Activated T-helper 1 cell treated with anti-CD3 and anti-CD28 coated beads, Interleukin-12 subunit alpha, Interleukin-12 subunit beta, Interleukin-2, Interleukin-4 antibody, amounts not matched to agents 30 ng/mL and 10 ng/mL and 1 ng/mL, durations not matched to agents 14 hours and 24 hours and 36 hours (primary cell): Measurements from ENCODE around the gene ZFHX3. TPM values are rescaled to one million over a fixed set of nuclear protein-coding genes. Genes with fewer than 3 reads are reported as not detected.

Experiments
- DNase-seq: peaks from one replicate; pipeline ENCODE4 v3.0.0; 2021; ENCODE audit warnings: low spot score
- H3K27ac Mint-ChIP-seq: one replicate; pipeline ENCODE4 v1.8.0; 2021; ENCODE audit warnings: mild to moderate bottlenecking, mixed read lengths
- H3K27me3 Mint-ChIP-seq: one replicate; pipeline ENCODE4 v1.8.0; 2022; ENCODE audit warnings: mild to moderate bottlenecking, moderate library complexity, mixed read lengths; ENCODE audit not compliant: insufficient read depth
- H3K36me3 Mint-ChIP-seq: one replicate; pipeline ENCODE4 v1.8.0; 2021; ENCODE audit warnings: low read depth, mixed read lengths
- H3K4me1 Mint-ChIP-seq: one replicate; pipeline ENCODE4 v1.8.0; 2021; ENCODE audit warnings: low read depth, mixed read lengths
- H3K4me3 Mint-ChIP-seq: one replicate; pipeline ENCODE4 v1.8.0; 2021; ENCODE audit warnings: mild to moderate bottlenecking, moderate library complexity, mixed read lengths
- H3K9me3 Mint-ChIP-seq: one replicate; pipeline ENCODE4 v1.8.0; 2021; ENCODE audit warnings: mixed read lengths
- intact Hi-C: fragments of 100-400 bp; cut with micrococcal nuclease; formaldehyde crosslinking; loops from one replicate; pipeline ENCODE4 v1.15.1; 2024
- total RNA-seq: library from RNA; stranded (reverse); gene quantifications from 2 replicates; pipeline ENCODE4 v1.2.3, GENCODE V29; 2022

Gene ZFHX3
- total RNA-seq, 1 donor from 2014 or later = 0.34 TPM

DNA sequence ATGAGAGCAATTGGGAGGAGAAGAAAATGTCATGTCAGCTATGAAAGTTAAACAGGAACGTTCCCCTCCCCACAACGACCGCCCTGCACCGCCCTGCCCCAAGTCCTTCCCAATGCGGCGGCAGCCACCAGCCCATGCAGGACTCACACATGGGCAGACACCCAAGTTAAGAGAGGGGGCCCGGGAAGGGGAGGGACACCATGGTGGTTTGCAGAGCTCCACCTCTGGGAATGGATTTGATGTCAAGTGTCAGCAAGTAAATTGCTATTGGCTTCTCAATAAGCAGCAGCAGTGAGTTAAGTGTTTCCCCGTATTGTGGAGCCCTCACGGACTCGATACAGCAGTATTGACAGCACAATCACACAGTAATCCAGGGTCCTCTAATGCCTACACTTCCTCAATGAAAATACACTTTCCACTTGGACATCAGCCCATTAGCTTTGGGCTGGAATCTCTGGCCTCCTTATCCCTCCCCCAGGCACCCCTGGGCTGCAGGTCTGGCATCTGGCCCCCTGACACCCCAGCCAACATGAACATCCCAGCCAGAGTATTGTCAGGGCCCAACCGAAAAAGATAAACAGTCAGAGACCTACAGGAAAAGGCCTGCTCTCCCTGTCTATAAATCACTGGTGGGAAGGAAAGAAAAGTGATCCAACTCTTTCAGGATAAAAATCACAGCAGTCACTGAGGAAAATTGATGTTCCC is 22.6 kb downstream of the ZFHX3 start:
- intact Hi-C loops = no loop called here
- H3K27me3 Mint-ChIP-seq = no peaks in the 10 kb centered on the region
- H3K9me3 Mint-ChIP-seq = no peaks in the 10 kb centered on the region
- DNase-seq = no peak
- H3K4me1 Mint-ChIP-seq = no peaks in the 10 kb centered on the region
- H3K27ac Mint-ChIP-seq = no peak overlapping the region
- no peak overlapping the region for H3K4me3 Mint-ChIP-seq
- no peaks in the 10 kb centered on the region for H3K36me3 Mint-ChIP-seq

DNA sequence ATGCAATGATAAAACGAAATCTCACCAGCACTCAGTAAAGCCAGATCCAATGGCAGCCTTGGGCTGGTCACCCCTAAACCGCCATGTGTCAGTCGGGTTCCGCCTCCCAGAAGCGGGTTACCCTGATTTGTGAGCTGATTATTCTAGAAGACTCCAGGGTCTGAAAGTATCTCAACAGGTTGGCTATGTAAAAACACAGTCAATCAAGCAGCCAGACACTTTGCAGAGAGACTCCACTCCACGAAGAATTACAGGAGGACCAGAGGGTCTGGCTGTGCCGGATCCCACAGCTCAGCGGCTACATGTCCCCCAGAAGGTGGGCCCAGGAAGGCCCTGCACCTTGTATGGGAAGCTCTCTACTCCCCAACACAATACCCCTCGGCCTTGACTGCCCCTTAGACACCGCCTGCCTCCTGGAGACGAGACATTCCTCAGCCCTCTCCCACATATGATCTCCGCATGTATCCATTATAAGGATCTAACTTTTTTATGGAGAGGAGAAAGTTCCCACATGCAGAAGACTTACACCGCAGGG is 23.3 kb downstream of the ZFHX3 start:
- H3K27me3 Mint-ChIP-seq = no peaks in the 10 kb centered on the region
- no peak for DNase-seq
- H3K4me1 Mint-ChIP-seq = no peaks in the 10 kb centered on the region
- intact Hi-C loops = no loop called here
- no peaks in the 10 kb centered on the region for H3K9me3 Mint-ChIP-seq
- H3K36me3 Mint-ChIP-seq = no peaks in the 10 kb centered on the region
- no peak overlapping the region for H3K4me3 Mint-ChIP-seq
- no peak overlapping the region for H3K27ac Mint-ChIP-seq

DNA sequence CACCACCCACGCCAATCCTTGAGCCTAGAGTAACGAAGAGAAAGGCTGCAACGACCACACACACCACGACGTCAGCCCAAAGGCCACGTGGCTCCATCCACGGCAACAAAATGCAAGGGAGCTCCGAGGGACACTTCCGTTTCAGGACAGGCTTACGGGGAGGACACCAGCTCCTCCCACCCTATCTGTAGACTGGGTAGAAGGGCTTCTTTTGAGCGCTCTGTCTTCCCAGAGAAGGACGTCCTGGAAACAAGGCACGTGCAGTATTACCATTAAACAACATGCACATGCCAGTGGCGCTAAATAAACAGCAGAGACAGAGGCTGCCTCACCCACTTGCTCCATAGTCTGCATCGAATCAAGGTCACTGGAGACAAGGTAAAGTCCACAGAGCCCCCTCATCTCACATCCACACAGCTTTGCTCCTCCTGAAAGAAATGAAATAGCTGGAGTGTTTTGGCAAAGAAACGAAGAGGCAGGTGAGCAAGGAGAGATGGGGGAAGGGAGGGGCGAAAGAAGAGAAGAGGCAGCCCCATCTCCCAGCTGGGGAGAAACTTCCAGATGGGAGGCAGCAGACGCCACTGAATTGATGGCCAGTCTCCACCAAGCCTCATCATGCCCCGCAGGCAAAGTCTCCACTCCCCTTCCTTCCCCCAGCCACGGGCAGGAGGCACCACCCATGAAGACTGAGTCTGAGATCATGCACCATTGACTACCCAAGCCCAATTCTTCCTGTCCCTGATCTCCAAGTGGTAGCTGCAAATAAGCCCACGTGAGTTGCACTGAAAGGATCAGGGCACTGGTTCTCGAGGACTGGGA is 24.0 kb downstream of the ZFHX3 start:
- no peak for DNase-seq
- Mint-ChIP-seq H3K27ac (no peak overlapping the region), H3K4me1 (no peaks in the 10 kb centered on the region), H3K4me3 (no peak overlapping the region), H3K9me3 (no peaks in the 10 kb centered on the region), H3K27me3 (no peaks in the 10 kb centered on the region), H3K36me3 (no peaks in the 10 kb centered on the region)
- intact Hi-C loops = no loop called here

GRCh38 chr16:73023320-73023719 is 24.6 kb downstream of the ZFHX3 start:
- Mint-ChIP-seq H3K27me3 (no peaks in the 10 kb centered on the region), H3K36me3 (no peaks in the 10 kb centered on the region), H3K4me1 (no peaks in the 10 kb centered on the region), H3K27ac (no peak overlapping the region), H3K4me3 (no peak overlapping the region), H3K9me3 (no peaks in the 10 kb centered on the region)
- intact Hi-C loops = no loop called here
- DNase-seq = no peak

GRCh38 chr16:73022534-73022933 is 25.4 kb downstream of the ZFHX3 start:
- no peaks in the 10 kb centered on the region for H3K9me3 Mint-ChIP-seq
- H3K4me3 Mint-ChIP-seq = no peak overlapping the region
- no peak for DNase-seq
- H3K27ac Mint-ChIP-seq = no peak overlapping the region
- no peaks in the 10 kb centered on the region for H3K27me3 Mint-ChIP-seq
- intact Hi-C loops = no loop called here
- no peaks in the 10 kb centered on the region for H3K36me3 Mint-ChIP-seq
- no peaks in the 10 kb centered on the region for H3K4me1 Mint-ChIP-seq

DNA sequence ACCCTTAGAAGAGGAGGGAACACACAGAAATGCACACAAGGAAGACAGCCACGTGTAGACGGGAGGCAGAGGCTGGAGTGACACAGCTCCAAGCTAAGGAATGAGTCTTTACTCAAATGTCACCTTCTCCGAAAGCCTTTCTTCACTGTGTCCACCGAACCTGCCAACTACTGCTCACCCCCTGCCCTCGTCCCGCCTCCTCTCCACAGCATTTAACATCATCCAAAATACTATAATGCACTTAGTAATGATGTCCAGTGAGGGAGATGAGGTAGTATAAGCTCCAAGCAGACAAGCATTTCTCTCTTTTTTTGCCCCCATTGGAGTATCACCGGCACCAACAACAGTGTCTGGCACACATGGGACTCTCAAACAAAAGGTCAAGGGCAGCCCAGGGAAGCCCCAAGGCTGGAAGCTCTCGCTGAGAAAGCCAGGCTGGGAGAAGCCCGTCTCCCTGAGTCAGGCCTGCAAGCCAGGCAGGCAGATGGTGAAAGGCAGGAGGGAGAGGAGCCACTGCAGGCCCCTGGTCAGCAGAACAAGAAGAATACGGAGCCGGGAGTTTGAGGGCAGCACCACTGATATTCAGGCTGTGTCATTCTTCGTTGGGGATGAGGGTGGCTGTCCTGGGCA is 25.9 kb downstream of the ZFHX3 start:
- no peak overlapping the region for H3K4me3 Mint-ChIP-seq
- H3K27ac Mint-ChIP-seq = no peak overlapping the region
- H3K9me3 Mint-ChIP-seq = no peaks in the 10 kb centered on the region
- intact Hi-C loops = no loop called here
- no peaks in the 10 kb centered on the region for H3K4me1 Mint-ChIP-seq
- H3K27me3 Mint-ChIP-seq = no peaks in the 10 kb centered on the region
- no peaks in the 10 kb centered on the region for H3K36me3 Mint-ChIP-seq
- no peak for DNase-seq

DNA sequence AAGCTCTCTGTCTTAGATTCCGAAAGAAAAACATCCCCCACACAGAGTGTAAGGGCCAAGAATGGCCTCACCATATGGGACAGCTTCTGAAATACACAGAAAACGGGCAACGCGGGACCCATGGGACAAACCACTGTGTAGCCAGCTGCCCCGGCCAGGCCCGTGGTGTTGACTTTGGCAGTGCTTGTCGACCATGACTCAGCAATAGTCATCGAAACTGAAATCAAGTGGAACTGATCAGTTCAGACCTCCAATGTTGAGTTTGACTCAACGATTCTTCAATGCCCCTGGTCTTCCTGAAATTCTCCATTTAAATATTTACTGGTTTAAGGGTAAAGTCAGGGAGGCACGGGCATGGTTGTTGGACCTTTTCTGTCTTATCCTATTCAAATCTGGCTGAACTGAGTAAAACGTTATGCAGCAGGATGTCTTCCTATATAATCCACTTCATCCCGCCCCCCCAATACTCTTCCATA is 27.5 kb downstream of the ZFHX3 start:
- DNase-seq = no peak
- intact Hi-C loops = no loop called here
- Mint-ChIP-seq H3K36me3 (no peaks in the 10 kb centered on the region), H3K4me3 (no peak overlapping the region), H3K27me3 (no peaks in the 10 kb centered on the region), H3K9me3 (no peaks in the 10 kb centered on the region), H3K27ac (no peak overlapping the region), H3K4me1 (no peaks in the 10 kb centered on the region)

DNA sequence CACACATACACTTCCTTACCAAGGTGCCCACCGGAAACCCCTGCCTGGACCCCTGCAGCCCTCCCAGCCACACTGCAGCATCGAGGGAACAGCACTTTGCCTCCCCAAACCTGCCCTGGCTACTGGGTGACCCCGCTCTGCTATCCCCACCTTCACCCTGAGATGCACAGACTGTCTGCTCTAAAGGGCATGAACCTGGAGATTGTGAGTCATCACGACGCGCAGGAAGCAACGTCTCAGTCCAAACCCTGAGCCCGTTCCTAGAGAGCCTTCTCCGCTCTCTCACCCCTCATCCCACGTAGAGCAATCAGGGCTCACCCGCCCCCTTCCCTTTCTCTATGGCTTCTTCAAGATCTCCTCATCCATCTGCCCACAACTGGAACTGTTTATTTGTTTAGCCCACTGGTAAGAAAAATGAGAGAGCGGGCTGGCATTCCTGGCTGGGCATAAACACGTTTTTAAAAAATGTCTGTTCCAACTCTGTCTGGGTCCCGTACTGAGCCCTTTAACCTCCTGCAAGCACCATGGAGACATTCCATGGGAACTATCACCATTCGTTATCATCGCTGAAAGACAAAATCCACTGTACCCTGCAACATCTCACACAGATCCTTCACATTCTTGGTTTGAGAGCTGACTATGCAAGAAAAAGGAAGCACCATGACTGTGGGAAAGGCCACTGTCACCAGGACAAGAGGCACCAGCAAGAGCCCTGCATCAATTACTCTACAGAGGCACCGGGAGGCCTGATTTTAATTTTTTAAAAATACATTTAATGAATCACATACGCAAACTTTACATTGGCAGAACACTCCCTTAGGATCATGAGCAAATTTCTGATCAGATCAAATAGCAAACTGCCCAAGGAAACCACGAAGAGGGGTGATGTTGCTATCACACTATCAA is 28.2 kb downstream of the ZFHX3 start:
- H3K36me3 Mint-ChIP-seq = no peaks in the 10 kb centered on the region
- no peaks in the 10 kb centered on the region for H3K4me1 Mint-ChIP-seq
- H3K4me3 Mint-ChIP-seq = no peak overlapping the region
- H3K9me3 Mint-ChIP-seq = no peaks in the 10 kb centered on the region
- DNase-seq = no peak
- intact Hi-C loops = no loop called here
- H3K27me3 Mint-ChIP-seq = no peaks in the 10 kb centered on the region
- no peak overlapping the region for H3K27ac Mint-ChIP-seq

DNA sequence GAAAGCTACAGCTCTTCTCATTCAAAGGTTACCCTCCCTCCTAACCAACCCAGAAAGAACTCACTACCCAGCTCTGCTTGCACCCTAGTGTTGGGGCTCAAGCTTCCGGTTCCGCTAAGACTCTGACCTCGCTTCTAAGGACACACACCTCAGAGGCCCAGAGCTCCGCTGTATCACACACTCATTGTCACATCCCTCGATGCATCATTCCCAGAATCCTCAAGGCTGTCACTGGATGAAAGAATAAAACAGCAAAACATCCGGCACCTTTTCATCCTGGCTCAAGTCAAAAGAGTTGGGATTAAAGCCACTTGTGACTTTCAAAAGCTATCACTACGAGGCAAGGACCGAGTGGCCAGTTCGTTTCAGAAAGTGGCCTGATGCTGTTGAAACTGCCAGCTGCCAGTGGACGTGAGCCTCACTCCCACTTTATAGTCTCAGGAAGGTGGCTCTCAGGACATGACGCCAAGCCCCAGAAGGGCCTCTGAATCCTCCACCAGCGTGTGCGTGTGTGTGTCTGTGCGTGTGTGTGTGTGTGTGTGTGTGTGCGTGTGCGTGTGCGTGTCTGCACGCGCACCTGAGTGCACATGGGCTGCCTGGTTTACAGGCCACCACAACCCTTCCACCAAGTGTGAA is 29.0 kb downstream of the ZFHX3 start:
- no peaks in the 10 kb centered on the region for H3K27me3 Mint-ChIP-seq
- intact Hi-C loops = no loop called here
- no peaks in the 10 kb centered on the region for H3K36me3 Mint-ChIP-seq
- no peak overlapping the region for H3K4me3 Mint-ChIP-seq
- no peaks in the 10 kb centered on the region for H3K4me1 Mint-ChIP-seq
- no peaks in the 10 kb centered on the region for H3K9me3 Mint-ChIP-seq
- no peak overlapping the region for H3K27ac Mint-ChIP-seq
- no peak for DNase-seq

- intact Hi-C loops = no loop called here
- no peaks in the 10 kb centered on the region for H3K4me1 Mint-ChIP-seq
These were observed 30.6 kb downstream of the ZFHX3 start for GRCh38 chr16:73017321-73017720.

DNA sequence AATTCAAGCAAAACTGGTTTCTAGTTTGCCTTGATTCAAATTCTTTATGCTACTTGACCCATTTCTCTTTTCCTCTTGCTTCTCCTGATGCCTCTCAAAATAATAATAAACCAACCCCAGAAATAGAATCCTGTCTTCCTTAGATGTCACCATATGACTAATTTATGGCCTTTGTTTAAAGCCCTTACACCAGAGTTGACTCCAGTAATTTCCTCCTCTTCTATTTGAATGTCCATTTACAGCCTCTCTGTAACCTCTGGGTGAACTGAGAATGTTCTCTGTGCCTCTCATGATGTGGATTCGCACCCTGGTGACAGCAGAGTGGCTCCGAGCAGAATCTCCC is 31.5 kb downstream of the ZFHX3 start:
- no peak overlapping the region for H3K27ac Mint-ChIP-seq
- no peaks in the 10 kb centered on the region for H3K27me3 Mint-ChIP-seq

More at GRCh38 chr16:73017321-73017720, 30.6 kb downstream of the ZFHX3 start:
- DNase-seq = no peak
- no peaks in the 10 kb centered on the region for H3K36me3 Mint-ChIP-seq
- no peak overlapping the region for H3K27ac Mint-ChIP-seq
- H3K9me3 Mint-ChIP-seq = no peaks in the 10 kb centered on the region
- H3K4me3 Mint-ChIP-seq = no peak overlapping the region
- no peaks in the 10 kb centered on the region for H3K27me3 Mint-ChIP-seq

More for the DNA sequence above, 31.5 kb downstream of the ZFHX3 start:
- Mint-ChIP-seq H3K4me3 (no peak overlapping the region), H3K36me3 (no peaks in the 10 kb centered on the region), H3K4me1 (no peaks in the 10 kb centered on the region), H3K9me3 (no peaks in the 10 kb centered on the region)
- DNase-seq = no peak
- intact Hi-C loops = no loop called here
